Thyroid gland (tissue), 4 donors: ENCODE data around the gene ZC3H7B. TPM values are rescaled to one million over a fixed set of nuclear protein-coding genes. Genes with fewer than 3 reads are reported as not detected.

ENCODE experiments used
- DNase-seq, 2 donors: peaks; one replicate each; pipeline ENCODE4 v3.0.0-alpha.2; 2019
- H3K27ac ChIP-seq, 3 donors: fragments of 200-600 bp; sonication (generic); 1 replicate in 2 of 3; 2 replicates in 1 of 3; pipeline ENCODE4 v1.5.1; 2016 to 2019; ENCODE audit warnings: mild to moderate bottlenecking in 1 of 3, moderate library complexity in 1 of 3
- H3K27me3 ChIP-seq: fragments of 200-600 bp; sonication (generic); one replicate; pipeline ENCODE4 v1.5.1; 2019
- H3K36me3 ChIP-seq, 2 donors: fragments of 200-600 bp; sonication (generic); one replicate each; pipeline ENCODE4 v1.5.1; 2016 to 2019
- H3K4me1 ChIP-seq, 2 donors: fragments of 200-600 bp; sonication (generic); one replicate each; pipeline ENCODE4 v1.5.1; 2017 to 2019
- H3K4me3 ChIP-seq, 3 donors: fragments of 200-600 bp; sonication (generic); replicated peaks in 1 of 3; 1 replicate in 2 of 3; 2 replicates in 1 of 3; pipeline ENCODE4 v1.5.1; 2016; ENCODE audit warnings: mild to moderate bottlenecking in 1 of 3
- H3K9me3 ChIP-seq: fragments of 200-600 bp; sonication (generic); one replicate; pipeline ENCODE4 v1.5.1; 2017
- CTCF ChIP-seq, 6 experiments: fragments of 200-600 bp in 3 of 6; fragments of 450-650 bp in 3 of 6; sonication (generic) in 3 of 6; IDR thresholded peaks; one replicate each; pipeline ENCODE4 v1.5.1; 2016 to 2019; ENCODE audit warnings: antibody characterized with exemption in 6 of 6, mild to moderate bottlenecking in 2 of 6, inconsistent platforms in 1 of 6, moderate library complexity in 1 of 6
- POLR2A ChIP-seq, 2 donors: fragments of 450-650 bp; IDR thresholded peaks; one replicate each; pipeline ENCODE4 v1.6.1; 2017; ENCODE audit warnings: antibody characterized with exemption in 2 of 2, mild to moderate bottlenecking in 2 of 2, moderate library complexity in 1 of 2
- WGBS, 2 donors: methylation state at CpG; one replicate each; pipeline ENCODE4 v1.1.5; 2017; 5-methylcytosine and 5-hydroxymethylcytosine counted together
- intact Hi-C: fragments of 100-400 bp; cut with DNase I; formaldehyde crosslinking; loops from one replicate; pipeline ENCODE4 v1.15.1; 2023
- microRNA-seq: library from miRNA; unstranded; fragments of <30 nt; microRNA quantifications from one replicate; pipeline ENCODE4, GENCODE V29; 2016
- small RNA-seq: library from RNA; depleted of rRNA; stranded (forward); fragments of <200 nt; gene quantifications from one replicate; pipeline ENCODE3, GENCODE V24; 2016
- total RNA-seq, 4 donors: library from RNA; depleted of rRNA; stranded (reverse); fragments of >200 nt; gene quantifications; one replicate each; pipeline ENCODE4 v1.2.3, GENCODE V29; 2016

ZC3H7B gene
- total RNA-seq, 4 donors from 2014 or later, result 77.7 to 100 (median 88.7) TPM

- Histone ChIP-seq H3K9me3 (no peaks in the 10 kb centered on the region), H3K36me3 (no peaks in the 10 kb centered on the region), H3K4me3 (no peak overlapping the region), H3K27ac (no peak overlapping the region), H3K27me3 (no peaks in the 10 kb centered on the region), H3K4me1 (peaks cover 38 to 42% of the 10 kb centered on the region in 2 donors)
- 85 to 89% methylated on average over 8 of the region's 8 CpGs for WGBS, 2 donors
- intact Hi-C loops, result no loop called here
- DNase-seq, result no peak
- TF ChIP-seq CTCF (IDR thresholded peaks at IDR 0.05) (no peak), POLR2A (IDR thresholded peaks at IDR 0.05) (no peak)
Measured at GRCh38 chr22:41405588-41405987, 104.3 kb downstream of the ZC3H7B start.

GRCh38 chr22:41406410-41406809, 105.1 kb downstream of the ZC3H7B start:
- no peak for DNase-seq
- no peak overlapping the region for H3K27ac ChIP-seq
- H3K36me3 ChIP-seq, result no peaks in the 10 kb centered on the region
- H3K4me3 ChIP-seq, result no peak overlapping the region
- H3K27me3 ChIP-seq, result no peaks in the 10 kb centered on the region
- H3K9me3 ChIP-seq, result no peaks in the 10 kb centered on the region
- intact Hi-C loops, result no loop called here
- H3K4me1 ChIP-seq, result peaks cover 46 to 50% of the 10 kb centered on the region in 2 donors
- TF ChIP-seq CTCF (IDR thresholded peaks at IDR 0.05), result no peak
- TF ChIP-seq POLR2A (IDR thresholded peaks at IDR 0.05), result no peak

DNA sequence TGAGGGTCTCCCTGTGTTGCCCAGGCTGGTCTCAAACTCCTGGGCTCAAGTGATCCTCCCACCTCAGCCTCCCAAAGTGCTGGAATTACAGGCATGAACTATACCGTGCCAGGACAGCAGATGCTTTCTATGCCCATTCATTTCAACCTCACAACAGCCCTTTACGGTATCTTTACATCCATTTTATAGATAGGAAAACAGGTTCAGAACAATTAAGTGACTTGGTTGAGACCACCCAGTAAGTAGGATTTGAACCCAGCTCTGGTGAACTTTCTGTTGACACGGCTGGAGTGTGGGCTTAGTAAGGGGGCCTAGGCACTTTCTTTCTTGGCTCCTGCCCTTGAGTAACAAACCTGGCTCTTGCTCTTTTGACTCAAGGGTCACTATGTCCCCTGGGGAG, 106.1 kb downstream of the ZC3H7B start:
- no peaks in the 10 kb centered on the region for H3K27me3 ChIP-seq
- 84 to 95% methylated on average over 3 of the region's 3 CpGs for WGBS, 2 donors
- no peak overlapping the region for H3K4me3 ChIP-seq
- no peaks in the 10 kb centered on the region for H3K9me3 ChIP-seq
- DNase-seq, result no peak
- intact Hi-C loops, result no loop called here
- H3K36me3 ChIP-seq, result no peaks in the 10 kb centered on the region
- no peak for TF ChIP-seq CTCF (IDR thresholded peaks at IDR 0.05)
- TF ChIP-seq POLR2A (IDR thresholded peaks at IDR 0.05), result no peak
- peak overlapping the region in 1 of 3 donors; percentile 98 for H3K27ac ChIP-seq
- H3K4me1 ChIP-seq, result peaks cover 48 to 51% of the 10 kb centered on the region in 2 donors

- intact Hi-C loops, result no loop called here
- Histone ChIP-seq H3K9me3 (no peaks in the 10 kb centered on the region), H3K36me3 (no peaks in the 10 kb centered on the region), H3K27me3 (no peaks in the 10 kb centered on the region), H3K27ac (peak overlapping the region; percentile 98 to 100 (median 99)), H3K4me1 (peaks cover 50 to 52% of the 10 kb centered on the region in 2 donors), H3K4me3 (no peak overlapping the region)
- peak in 1 of 2 donors; percentile 50 for TF ChIP-seq POLR2A (IDR thresholded peaks at IDR 0.05)
- TF ChIP-seq CTCF (IDR thresholded peaks at IDR 0.05), result no peak
- 41 to 59% methylated on average over 8 of the region's 8 CpGs for WGBS, 2 donors
- DNase-seq, result peak; percentile 85 to 91
Measured at GRCh38 chr22:41408665-41409064, 107.3 kb downstream of the ZC3H7B start.

Small RNAs within 50 kb of the gene (microRNA-seq; reads per million reads assigned to microRNA genes)
- gene MIR6889, result not detected

Small RNAs within 50 kb of the gene (small RNA-seq; reads per million reads assigned to genes)
- gene MIR6889 (not detected), gene RNU6-495P (not detected)

Other genes with a start within 250 kb of the ZC3H7B start
- gene EP300, start 208.9 kb upstream of the ZC3H7B start, total RNA-seq, result 100 to 1,000 TPM in 2 of 4 donors, 10 to 100 TPM in 2; 72.9 to 163 (median 120) TPM
- gene L3MBTL2, start 96.2 kb upstream of the ZC3H7B start, total RNA-seq, result 10 to 100 TPM; 17.2 to 29.2 (median 20.7) TPM
- gene CHADL, start 60.6 kb upstream of the ZC3H7B start, total RNA-seq, result 1 to 10 TPM; 4.6 to 7.5 (median 6.2) TPM
- gene RANGAP1, start 15.3 kb upstream of the ZC3H7B start, total RNA-seq, result 10 to 100 TPM; 35.5 to 42.7 (median 38.8) TPM
- gene TEF, start 80.4 kb downstream of the ZC3H7B start, total RNA-seq, result 10 to 100 TPM; 15.9 to 41.1 (median 22.9) TPM
- gene TOB2, start 145.3 kb downstream of the ZC3H7B start, total RNA-seq, result 100 to 1,000 TPM in 3 of 4 donors, 10 to 100 TPM in 1; 66.5 to 130 (median 115) TPM
- 10 to 100 TPM; 22.4 to 58.3 (median 39.4) TPM for gene PHF5A, start 167.2 kb downstream of the ZC3H7B start, total RNA-seq
- 100 to 1,000 TPM in 3 of 4 donors, 10 to 100 TPM in 1; 81.3 to 205 (median 135) TPM for gene ACO2, start 167.6 kb downstream of the ZC3H7B start, total RNA-seq
- 10 to 100 TPM; 20.6 to 27.3 (median 25.3) TPM for gene POLR3H, start 242.9 kb downstream of the ZC3H7B start, total RNA-seq